ENCODE data around the gene PLXNA2.

The PLXNA2 gene

GRCh38 chr1:208174731-208175507 lies 69.3 kb downstream of the PLXNA2 start:
- FAIRE-seq (no peak), DNase-seq (ENCODE audit: insufficient read length, low spot score) (no peak)
- no peak for TF ChIP-seq PAX5 (IDR thresholded peaks at IDR 0.05; ENCODE audit: insufficient read depth, low read length, severe bottlenecking)
- TF ChIP-seq POLR2AphosphoS5 (IDR thresholded peaks at IDR 0.05; ENCODE audit: low read depth, low read length) = no peak
- no peak for TF ChIP-seq SPI1 (IDR thresholded peaks at IDR 0.05; ENCODE audit: low read depth, low read length)
- no peak for TF ChIP-seq TAF1 (IDR thresholded peaks at IDR 0.05; ENCODE audit: low read depth, low read length)
- TF ChIP-seq POU2F2 (IDR thresholded peaks at IDR 0.05; ENCODE audit: low read depth, low read length) = no peak

- FAIRE-seq (no peak), DNase-seq (ENCODE audit: insufficient read length, low spot score) (no peak)
- TF ChIP-seq SPI1 (IDR thresholded peaks at IDR 0.05; ENCODE audit: low read depth, low read length) (no peak), POU2F2 (IDR thresholded peaks at IDR 0.05; ENCODE audit: low read depth, low read length) (no peak), TAF1 (IDR thresholded peaks at IDR 0.05; ENCODE audit: low read depth, low read length) (no peak), POLR2A (IDR thresholded peaks at IDR 0.05; ENCODE audit: low read depth, low read length) (no peak), PAX5 (IDR thresholded peaks at IDR 0.05; ENCODE audit: insufficient read depth, low read length, severe bottlenecking) (no peak), POLR2AphosphoS5 (IDR thresholded peaks at IDR 0.05; ENCODE audit: low read depth, low read length) (no peak)
These were observed 70.0 kb downstream of the PLXNA2 start for GRCh38 chr1:208174200-208174599.

GRCh38 chr1:208173749-208174148 lies 70.4 kb downstream of the PLXNA2 start:
- TF ChIP-seq TAF1 (IDR thresholded peaks at IDR 0.05; ENCODE audit: low read depth, low read length) = no peak
- no peak for TF ChIP-seq SPI1 (IDR thresholded peaks at IDR 0.05; ENCODE audit: low read depth, low read length)
- TF ChIP-seq POU2F2 (IDR thresholded peaks at IDR 0.05; ENCODE audit: low read depth, low read length) = no peak
- no peak for TF ChIP-seq PAX5 (IDR thresholded peaks at IDR 0.05; ENCODE audit: insufficient read depth, low read length, severe bottlenecking)
- no peak for TF ChIP-seq POLR2A (IDR thresholded peaks at IDR 0.05; ENCODE audit: low read depth, low read length)
- no peak for TF ChIP-seq POLR2AphosphoS5 (IDR thresholded peaks at IDR 0.05; ENCODE audit: low read depth, low read length)
- FAIRE-seq (no peak), DNase-seq (ENCODE audit: insufficient read length, low spot score) (no peak)

GRCh38 chr1:208172423-208173145 lies 71.6 kb downstream of the PLXNA2 start:
- DNase-seq (ENCODE audit: insufficient read length, low spot score) (no peak), FAIRE-seq (no peak)

GRCh38 chr1:208171616-208172422 lies 72.4 kb downstream of the PLXNA2 start:
- FAIRE-seq (no peak), DNase-seq (ENCODE audit: insufficient read length, low spot score) (no peak)
- TF ChIP-seq POLR2A (IDR thresholded peaks at IDR 0.05; ENCODE audit: low read depth, low read length) = no peak
- no peak for TF ChIP-seq SPI1 (IDR thresholded peaks at IDR 0.05; ENCODE audit: low read depth, low read length)
- no peak for TF ChIP-seq POU2F2 (IDR thresholded peaks at IDR 0.05; ENCODE audit: low read depth, low read length)
- TF ChIP-seq POLR2AphosphoS5 (IDR thresholded peaks at IDR 0.05; ENCODE audit: low read depth, low read length) = no peak
- TF ChIP-seq TAF1 (IDR thresholded peaks at IDR 0.05; ENCODE audit: low read depth, low read length) = no peak
- TF ChIP-seq PAX5 (IDR thresholded peaks at IDR 0.05; ENCODE audit: insufficient read depth, low read length, severe bottlenecking) = no peak

More at GRCh38 chr1:208172423-208173145, 71.6 kb downstream of the PLXNA2 start:
- TF ChIP-seq POLR2A (IDR thresholded peaks at IDR 0.05; ENCODE audit: low read depth, low read length) = no peak
- no peak for TF ChIP-seq POLR2AphosphoS5 (IDR thresholded peaks at IDR 0.05; ENCODE audit: low read depth, low read length)
- TF ChIP-seq POU2F2 (IDR thresholded peaks at IDR 0.05; ENCODE audit: low read depth, low read length) = no peak

- TF ChIP-seq SPI1 (IDR thresholded peaks at IDR 0.05; ENCODE audit: low read depth, low read length) (no peak), PAX5 (IDR thresholded peaks at IDR 0.05; ENCODE audit: insufficient read depth, low read length, severe bottlenecking) (no peak), POU2F2 (IDR thresholded peaks at IDR 0.05; ENCODE audit: low read depth, low read length) (no peak), TAF1 (IDR thresholded peaks at IDR 0.05; ENCODE audit: low read depth, low read length) (no peak), POLR2A (IDR thresholded peaks at IDR 0.05; ENCODE audit: low read depth, low read length) (no peak), POLR2AphosphoS5 (IDR thresholded peaks at IDR 0.05; ENCODE audit: low read depth, low read length) (no peak)
- DNase-seq (ENCODE audit: insufficient read length, low spot score) (no peak), FAIRE-seq (no peak)
These were observed 73.9 kb downstream of the PLXNA2 start for GRCh38 chr1:208170252-208170651.

- TF ChIP-seq POLR2A (IDR thresholded peaks at IDR 0.05; ENCODE audit: low read depth, low read length) (no peak), POLR2AphosphoS5 (IDR thresholded peaks at IDR 0.05; ENCODE audit: low read depth, low read length) (no peak), TAF1 (IDR thresholded peaks at IDR 0.05; ENCODE audit: low read depth, low read length) (no peak), SPI1 (IDR thresholded peaks at IDR 0.05; ENCODE audit: low read depth, low read length) (no peak), POU2F2 (IDR thresholded peaks at IDR 0.05; ENCODE audit: low read depth, low read length) (no peak), PAX5 (IDR thresholded peaks at IDR 0.05; ENCODE audit: insufficient read depth, low read length, severe bottlenecking) (no peak)
- DNase-seq (ENCODE audit: insufficient read length, low spot score) = no peak
- FAIRE-seq = no peak
These were observed 74.9 kb downstream of the PLXNA2 start for GRCh38 chr1:208169081-208169879.

GRCh38 chr1:208167261-208167869 lies 76.8 kb downstream of the PLXNA2 start:
- DNase-seq (ENCODE audit: insufficient read length, low spot score) (no peak), FAIRE-seq (no peak)
- no peak for TF ChIP-seq SPI1 (IDR thresholded peaks at IDR 0.05; ENCODE audit: low read depth, low read length)
- TF ChIP-seq POLR2A (IDR thresholded peaks at IDR 0.05; ENCODE audit: low read depth, low read length) = no peak
- no peak for TF ChIP-seq TAF1 (IDR thresholded peaks at IDR 0.05; ENCODE audit: low read depth, low read length)
- TF ChIP-seq PAX5 (IDR thresholded peaks at IDR 0.05; ENCODE audit: insufficient read depth, low read length, severe bottlenecking) = no peak
- TF ChIP-seq POU2F2 (IDR thresholded peaks at IDR 0.05; ENCODE audit: low read depth, low read length) = no peak
- no peak for TF ChIP-seq POLR2AphosphoS5 (IDR thresholded peaks at IDR 0.05; ENCODE audit: low read depth, low read length)

Measured in GM12891 (cell line).